Measurements from ENCODE around the gene NPM3. TPM values are rescaled to one million over a fixed set of nuclear protein-coding genes. Genes with fewer than 3 reads are reported as not detected.

NPM3 gene
- total RNA-seq, 1 experiment from 2014 or later = 119 TPM

GRCh38 chr10:101774589-101775272, 8.5 kb downstream of the NPM3 start:
- no peak for DNase-seq (ENCODE audit: low read depth)

GRCh38 chr10:101773923-101774588, 9.2 kb downstream of the NPM3 start:
- no peak for DNase-seq (ENCODE audit: low read depth)

- no peak for DNase-seq (ENCODE audit: low read depth)
Measured at GRCh38 chr10:101772895-101773761, 10.1 kb downstream of the NPM3 start.

GRCh38 chr10:101772017-101772894, 11.0 kb downstream of the NPM3 start:
- no peak for DNase-seq (ENCODE audit: low read depth)

GRCh38 chr10:101771380-101771779, 11.9 kb downstream of the NPM3 start:
- no peak for DNase-seq (ENCODE audit: low read depth)

- DNase-seq (ENCODE audit: low read depth) = no peak
Measured at GRCh38 chr10:101770331-101771215, 12.7 kb downstream of the NPM3 start.

GRCh38 chr10:101769541-101770180, 13.6 kb downstream of the NPM3 start:
- no peak for DNase-seq (ENCODE audit: low read depth)

- DNase-seq (ENCODE audit: low read depth) = no peak
Measured at GRCh38 chr10:101768791-101769170, 14.5 kb downstream of the NPM3 start.

GRCh38 chr10:101767966-101768790, 15.1 kb downstream of the NPM3 start:
- no peak for DNase-seq (ENCODE audit: low read depth)

GRCh38 chr10:101767600-101767945, 15.7 kb downstream of the NPM3 start:
- DNase-seq (ENCODE audit: low read depth) = no peak

GRCh38 chr10:101766753-101767599, 16.3 kb downstream of the NPM3 start:
- DNase-seq (ENCODE audit: low read depth) = no peak

- DNase-seq (ENCODE audit: low read depth) = no peak
Measured at GRCh38 chr10:101766306-101766705, 16.9 kb downstream of the NPM3 start.

GRCh38 chr10:101763141-101763846, 20.0 kb downstream of the NPM3 start:
- no peak for DNase-seq (ENCODE audit: low read depth)

- no peak for DNase-seq (ENCODE audit: low read depth)
Measured at GRCh38 chr10:101762736-101763135, 20.5 kb downstream of the NPM3 start.

- no peak for DNase-seq (ENCODE audit: low read depth)
Measured at GRCh38 chr10:101761226-101761625, 22.0 kb downstream of the NPM3 start.

GRCh38 chr10:101760510-101760909, 22.7 kb downstream of the NPM3 start:
- no peak for DNase-seq (ENCODE audit: low read depth)

All from Daoy (cell line).